ENCODE results near the gene ZNF212. TPM values are rescaled to one million over a fixed set of nuclear protein-coding genes. Genes with fewer than 3 reads are reported as not detected.

Gene ZNF212
- polyA plus RNA-seq, 1 of the 3 experiments (the other 2 are of a cell fraction), result 11.5 TPM

DNA sequence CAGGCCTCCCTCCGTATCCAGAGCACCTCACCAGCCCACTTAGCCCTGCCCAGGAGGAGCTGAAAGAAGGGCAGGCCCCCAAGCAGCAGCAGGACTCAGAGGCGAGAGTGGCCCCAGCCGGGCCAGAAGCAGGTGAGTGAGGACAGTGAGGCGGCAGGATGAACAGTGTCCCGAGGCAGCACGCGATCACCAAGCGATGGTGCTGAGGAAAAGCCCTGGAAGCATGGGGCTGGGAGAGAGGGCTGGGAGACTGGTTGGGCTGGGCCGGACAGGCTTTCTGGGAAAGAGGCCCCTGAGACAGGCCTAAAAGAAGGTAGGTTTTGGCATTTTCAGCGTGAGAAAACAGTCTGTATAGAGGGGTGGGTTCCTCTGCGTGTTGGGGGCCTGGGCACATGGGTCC is 38.9 kb downstream of the ZNF212 start:
- H3K36me3 ChIP-seq (replicated peaks in 1 of 2; ENCODE audit: control insufficient read depth in 1 of 2, insufficient read depth in 2 of 2, low read length in 1 of 2), result peaks cover 19 to 21% of the 10 kb centered on the region in 2 experiments
- no peaks in the 10 kb centered on the region for H3K9me2 ChIP-seq
- no peak overlapping the region for H3K4me2 ChIP-seq
- no peak overlapping the region for H2AFZ ChIP-seq (ENCODE audit: low read depth)
- no peaks in the 10 kb centered on the region for H3K4me1 ChIP-seq (ENCODE audit: control insufficient read depth in 1 of 2, insufficient read depth in 2 of 2, low read depth in 1 of 2, low read length in 1 of 2)
- no peak overlapping the region for H3K9ac ChIP-seq
- TF ChIP-seq EP300 (IDR thresholded peaks at IDR 0.05; ENCODE audit: borderline replicate concordance in 1 of 2, low read depth in 1 of 2, low read length in 1 of 2), result no peak
- no peak for TF ChIP-seq RAD21 (IDR thresholded peaks at IDR 0.05; ENCODE audit: low read length)
- TF ChIP-seq, protein P1, sequence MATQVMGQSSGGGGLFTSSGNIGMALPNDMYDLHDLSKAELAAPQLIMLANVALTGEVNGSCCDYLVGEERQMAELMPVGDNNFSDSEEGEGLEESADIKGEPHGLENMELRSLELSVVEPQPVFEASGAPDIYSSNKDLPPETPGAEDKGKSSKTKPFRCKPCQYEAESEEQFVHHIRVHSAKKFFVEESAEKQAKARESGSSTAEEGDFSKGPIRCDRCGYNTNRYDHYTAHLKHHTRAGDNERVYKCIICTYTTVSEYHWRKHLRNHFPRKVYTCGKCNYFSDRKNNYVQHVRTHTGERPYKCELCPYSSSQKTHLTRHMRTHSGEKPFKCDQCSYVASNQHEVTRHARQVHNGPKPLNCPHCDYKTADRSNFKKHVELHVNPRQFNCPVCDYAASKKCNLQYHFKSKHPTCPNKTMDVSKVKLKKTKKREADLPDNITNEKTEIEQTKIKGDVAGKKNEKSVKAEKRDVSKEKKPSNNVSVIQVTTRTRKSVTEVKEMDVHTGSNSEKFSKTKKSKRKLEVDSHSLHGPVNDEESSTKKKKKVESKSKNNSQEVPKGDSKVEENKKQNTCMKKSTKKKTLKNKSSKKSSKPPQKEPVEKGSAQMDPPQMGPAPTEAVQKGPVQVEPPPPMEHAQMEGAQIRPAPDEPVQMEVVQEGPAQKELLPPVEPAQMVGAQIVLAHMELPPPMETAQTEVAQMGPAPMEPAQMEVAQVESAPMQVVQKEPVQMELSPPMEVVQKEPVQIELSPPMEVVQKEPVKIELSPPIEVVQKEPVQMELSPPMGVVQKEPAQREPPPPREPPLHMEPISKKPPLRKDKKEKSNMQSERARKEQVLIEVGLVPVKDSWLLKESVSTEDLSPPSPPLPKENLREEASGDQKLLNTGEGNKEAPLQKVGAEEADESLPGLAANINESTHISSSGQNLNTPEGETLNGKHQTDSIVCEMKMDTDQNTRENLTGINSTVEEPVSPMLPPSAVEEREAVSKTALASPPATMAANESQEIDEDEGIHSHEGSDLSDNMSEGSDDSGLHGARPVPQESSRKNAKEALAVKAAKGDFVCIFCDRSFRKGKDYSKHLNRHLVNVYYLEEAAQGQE (IDR thresholded peaks at IDR 0.05; ENCODE audit: low read depth, low read length), result no peak
- TF ChIP-seq GABPA (IDR thresholded peaks at IDR 0.05; ENCODE audit: low read depth), result no peak
- TF ChIP-seq ZBTB33 (IDR thresholded peaks at IDR 0.05; ENCODE audit: borderline replicate concordance, low read depth), result no peak
- TF ChIP-seq FOSL2 (IDR thresholded peaks at IDR 0.05; ENCODE audit: borderline replicate concordance, low read depth), result no peak
- TF ChIP-seq POLR2AphosphoS5 (IDR thresholded peaks at IDR 0.05; ENCODE audit: low read depth, low read length), result no peak
- TF ChIP-seq MXI1 (IDR thresholded peaks at IDR 0.05; ENCODE audit: low read depth, low read length), result no peak
- TF ChIP-seq EZH2phosphoT487 (IDR thresholded peaks at IDR 0.05; ENCODE audit: borderline replicate concordance, low read depth), result no peak
- no peak for TF ChIP-seq CHD2 (IDR thresholded peaks at IDR 0.05; ENCODE audit: low read length, partially characterized antibody)
- TF ChIP-seq SIN3A (IDR thresholded peaks at IDR 0.05; ENCODE audit: borderline replicate concordance, low read depth, low read length), result no peak
- no peak for TF ChIP-seq TAF1 (IDR thresholded peaks at IDR 0.05; ENCODE audit: borderline replicate concordance, low read depth, low read length)
- no peak for TF ChIP-seq RCOR1 (IDR thresholded peaks at IDR 0.05; ENCODE audit: low read length)
- no peak for DNase-seq
- H3F3A ChIP-seq (replicated peaks; ENCODE audit: insufficient read depth), result no peaks in the 10 kb centered on the region
- no peaks in the 10 kb centered on the region for H4K20me1 ChIP-seq (ENCODE audit: insufficient read depth)
- no peaks in the 10 kb centered on the region for H3K9me3 ChIP-seq
- H3K79me2 ChIP-seq (ENCODE audit: insufficient read depth), result no peaks in the 10 kb centered on the region
- no peak overlapping the region for H3K4me3 ChIP-seq (ENCODE audit: low read depth in 2 of 2, low read length in 1 of 2)
- no peak overlapping the region for H3K27ac ChIP-seq (ENCODE audit: low read depth in 2 of 2, low read length in 1 of 2)
- CTCF ChIA-PET, result interaction anchor here (0.6 kb wide), 1 partner anchor 17 kb away, joined by 3 read pairs; no protein-coding TSS in a partner anchor
- 94% methylated on average over 11 of the region's 11 CpGs for WGBS (ENCODE audit: low lambda C conversion rate)
- no peaks in the 10 kb centered on the region for H3K27me3 ChIP-seq (ENCODE audit: insufficient read depth)
- POLR2A ChIA-PET, result no interaction called here

Measured in SK-N-SH (cell line).